Trophoblast cell (in vitro differentiated cells and primary cell): ENCODE results near the gene MIB1.
A peak's percentile ranks its signal among the peaks of the same experiment; 100 is the strongest.

ENCODE experiments used
- DNase-seq, 2 donors: peaks; one replicate each; pipeline ENCODE4 v3.0.0-alpha.2; 2016
- H2AFZ ChIP-seq: 2 replicates; pipeline ENCODE4 v1.6.1; 2013; ENCODE audit warnings: low read length, moderate library complexity, mild to moderate bottlenecking; ENCODE audit not compliant: insufficient read depth, poor library complexity
- H2AK5ac ChIP-seq: 2 replicates; pipeline ENCODE4 v1.6.1; 2013; ENCODE audit warnings: mild to moderate bottlenecking, low read length
- H2BK120ac ChIP-seq: 2 replicates; pipeline ENCODE4 v1.6.1; 2013; ENCODE audit warnings: low read length, mild to moderate bottlenecking, moderate library complexity; ENCODE audit not compliant: insufficient read depth, poor library complexity
- H2BK12ac ChIP-seq: 2 replicates; pipeline ENCODE4 v1.6.1; 2013; ENCODE audit warnings: mild to moderate bottlenecking, low read length, moderate library complexity
- H2BK5ac ChIP-seq: 2 replicates; pipeline ENCODE4 v1.6.1; 2013; ENCODE audit warnings: low read length, low read depth, moderate library complexity, mild to moderate bottlenecking; ENCODE audit not compliant: poor library complexity
- H3K14ac ChIP-seq: 2 replicates; pipeline ENCODE4 v1.6.1; 2013; ENCODE audit warnings: mild to moderate bottlenecking, low read length
- H3K18ac ChIP-seq: 2 replicates; pipeline ENCODE4 v1.6.1; 2013; ENCODE audit warnings: mild to moderate bottlenecking, low read length
- H3K23ac ChIP-seq: 2 replicates; pipeline ENCODE4 v1.6.1; 2013; ENCODE audit warnings: low read length
- H3K27ac ChIP-seq: 2 replicates; pipeline ENCODE4 v1.5.1; 2013; ENCODE audit warnings: low read depth, mild to moderate bottlenecking, inconsistent platforms, low read length, moderate library complexity
- H3K27me3 ChIP-seq: 2 replicates; pipeline ENCODE4 v1.6.1; 2013; ENCODE audit warnings: inconsistent platforms, mild to moderate bottlenecking, low read length, moderate library complexity; ENCODE audit not compliant: insufficient read depth
- H3K36me3 ChIP-seq, 2 experiments: 1 replicate in 1 of 2; 2 replicates in 1 of 2; pipeline ENCODE4 v1.6.1; 2013; ENCODE audit warnings: low read length in 2 of 2, mild to moderate bottlenecking in 2 of 2, moderate library complexity in 1 of 2; ENCODE audit not compliant: insufficient read depth in 2 of 2, control insufficient read depth in 1 of 2
- H3K4ac ChIP-seq: 2 replicates; pipeline ENCODE4 v1.6.1; 2013; ENCODE audit warnings: low read depth, mild to moderate bottlenecking, low read length, moderate library complexity
- H3K4me1 ChIP-seq, 2 experiments: 1 replicate in 1 of 2; 2 replicates in 1 of 2; pipeline ENCODE4 v1.6.1; 2013; ENCODE audit warnings: low read length in 2 of 2, mild to moderate bottlenecking in 2 of 2, moderate library complexity in 1 of 2; ENCODE audit not compliant: insufficient read depth in 2 of 2, control insufficient read depth in 1 of 2
- H3K4me2 ChIP-seq: 2 replicates; pipeline ENCODE4 v1.6.1; 2013; ENCODE audit warnings: inconsistent platforms, mild to moderate bottlenecking, low read length, moderate library complexity
- H3K4me3 ChIP-seq: 2 replicates; pipeline ENCODE4 v1.5.1; 2013; ENCODE audit warnings: mild to moderate bottlenecking, low read depth, low read length, inconsistent platforms
- H3K79me1 ChIP-seq: one replicate; pipeline ENCODE4 v1.6.1; 2013; ENCODE audit warnings: low read length
- H3K79me2 ChIP-seq: 2 replicates; pipeline ENCODE4 v1.6.1; 2013; ENCODE audit warnings: low read length, mild to moderate bottlenecking; ENCODE audit not compliant: control insufficient read depth, insufficient read depth, poor library complexity
- H3K9ac ChIP-seq: 2 replicates; pipeline ENCODE4 v1.6.1; 2013; ENCODE audit warnings: mild to moderate bottlenecking, low read length
- H3K9me3 ChIP-seq: 2 replicates; pipeline ENCODE4 v1.6.1; 2013; ENCODE audit warnings: low read depth, mild to moderate bottlenecking, control low read depth, inconsistent platforms, low read length; ENCODE audit not compliant: insufficient read depth
- H4K12ac ChIP-seq: 2 replicates; pipeline ENCODE4 v1.6.1; 2013; ENCODE audit warnings: low read depth, mild to moderate bottlenecking, low read length, moderate library complexity
- H4K8ac ChIP-seq: 2 replicates; pipeline ENCODE4 v1.6.1; 2013; ENCODE audit warnings: low read depth, mild to moderate bottlenecking, low read length, moderate library complexity
- H4K91ac ChIP-seq: one replicate; pipeline ENCODE4 v1.6.1; 2013; ENCODE audit warnings: low read depth, mild to moderate bottlenecking, low read length, moderate library complexity
- WGBS: extraction: QIAGEN DNeasy Blood & Tissue Kit; methylation state at CpG from one replicate; pipeline ENCODE4 v1.1.7; 2013; ENCODE audit warnings: missing lambda C conversion rate; ENCODE audit not compliant: insufficient read length, insufficient coverage; ENCODE audit errors: extremely low coverage; 5-methylcytosine and 5-hydroxymethylcytosine counted together

Gene MIB1

DNA sequence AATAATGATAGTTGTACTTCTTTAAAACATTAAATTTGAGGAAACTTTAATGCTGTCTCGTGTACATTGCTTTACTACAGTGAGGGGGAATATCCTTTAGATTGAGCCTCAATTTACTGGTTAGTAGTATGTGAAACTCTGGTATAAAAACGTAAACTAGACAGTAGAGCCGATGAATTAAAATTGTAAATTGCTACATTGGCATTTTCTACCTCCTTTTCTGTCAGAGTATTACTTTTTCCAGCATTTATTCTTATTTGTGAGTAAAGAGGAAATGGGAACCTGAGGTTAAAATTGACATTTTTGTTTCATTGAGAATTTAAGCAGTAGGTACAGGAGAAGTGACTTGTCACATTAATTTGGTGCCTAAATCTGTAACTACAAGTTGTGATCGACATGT, 128.2 kb downstream of the MIB1 start:
- DNase-seq: no peak
- no CpG with 5 or more reads among the region's 4 CpGs for WGBS

DNA sequence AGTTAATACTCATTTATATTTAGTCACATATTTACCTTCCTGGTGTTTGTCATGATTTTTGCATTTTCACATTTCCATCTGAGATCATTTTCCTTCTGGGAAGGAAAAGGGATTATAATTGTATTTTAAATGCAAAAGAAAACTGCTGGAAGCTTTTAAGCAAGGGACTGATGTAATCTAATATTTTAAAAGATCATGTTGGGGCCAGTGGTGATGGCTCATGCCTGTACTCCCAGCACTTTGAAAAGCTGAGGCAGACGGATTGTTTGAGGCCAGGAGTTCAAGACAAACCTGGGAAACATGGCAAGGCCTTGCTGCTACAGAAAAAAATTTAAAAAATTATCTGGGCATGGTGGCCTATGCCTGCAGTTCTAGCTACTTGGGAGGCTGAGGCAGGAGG, 149.0 kb downstream of the MIB1 start:
- no peak overlapping the region for H2AFZ ChIP-seq
- H3K79me1 ChIP-seq: no peaks in the 10 kb centered on the region
- no peak overlapping the region for H3K9ac ChIP-seq
- DNase-seq: no peak
- no peak overlapping the region for H3K27ac ChIP-seq
- H3K18ac ChIP-seq: no peak overlapping the region
- H3K14ac ChIP-seq: no peak overlapping the region
- no peak overlapping the region for H2BK12ac ChIP-seq
- H2BK5ac ChIP-seq: no peak overlapping the region
- no CpG with 5 or more reads among the region's 1 CpG for WGBS
- no peak overlapping the region for H3K23ac ChIP-seq
- H2AK5ac ChIP-seq: no peak overlapping the region
- peaks cover 3% of the 10 kb centered on the region for H3K9me3 ChIP-seq
- H3K79me2 ChIP-seq: no peaks in the 10 kb centered on the region
- no peaks in the 10 kb centered on the region for H3K36me3 ChIP-seq
- H3K4me3 ChIP-seq: no peak overlapping the region
- no peaks in the 10 kb centered on the region for H3K27me3 ChIP-seq
- no peak overlapping the region for H4K8ac ChIP-seq
- H3K4me2 ChIP-seq: no peak overlapping the region
- no peak overlapping the region for H4K91ac ChIP-seq
- no peak overlapping the region for H2BK120ac ChIP-seq
- no peak overlapping the region for H3K4ac ChIP-seq
- H3K4me1 ChIP-seq: no peaks in the 10 kb centered on the region
- no peak overlapping the region for H4K12ac ChIP-seq

More for the DNA sequence above, 128.2 kb downstream of the MIB1 start:
- Histone ChIP-seq H3K79me1 (no peaks in the 10 kb centered on the region), H2BK12ac (no peak overlapping the region), H2AFZ (no peak overlapping the region), H4K8ac (no peak overlapping the region), H3K79me2 (no peaks in the 10 kb centered on the region), H2AK5ac (no peak overlapping the region), H3K9ac (no peak overlapping the region), H4K12ac (no peak overlapping the region), H3K9me3 (no peaks in the 10 kb centered on the region), H3K27me3 (no peaks in the 10 kb centered on the region), H3K27ac (no peak overlapping the region), H3K4me2 (no peak overlapping the region), H3K23ac (no peak overlapping the region), H3K14ac (no peak overlapping the region), H3K4ac (no peak overlapping the region), H2BK5ac (no peak overlapping the region), H4K91ac (no peak overlapping the region), H3K18ac (no peak overlapping the region), H3K36me3 (peaks cover 3 to 4% of the 10 kb centered on the region in 2 experiments), H3K4me3 (no peak overlapping the region), H3K4me1 (no peaks in the 10 kb centered on the region), H2BK120ac (no peak overlapping the region)

DNA sequence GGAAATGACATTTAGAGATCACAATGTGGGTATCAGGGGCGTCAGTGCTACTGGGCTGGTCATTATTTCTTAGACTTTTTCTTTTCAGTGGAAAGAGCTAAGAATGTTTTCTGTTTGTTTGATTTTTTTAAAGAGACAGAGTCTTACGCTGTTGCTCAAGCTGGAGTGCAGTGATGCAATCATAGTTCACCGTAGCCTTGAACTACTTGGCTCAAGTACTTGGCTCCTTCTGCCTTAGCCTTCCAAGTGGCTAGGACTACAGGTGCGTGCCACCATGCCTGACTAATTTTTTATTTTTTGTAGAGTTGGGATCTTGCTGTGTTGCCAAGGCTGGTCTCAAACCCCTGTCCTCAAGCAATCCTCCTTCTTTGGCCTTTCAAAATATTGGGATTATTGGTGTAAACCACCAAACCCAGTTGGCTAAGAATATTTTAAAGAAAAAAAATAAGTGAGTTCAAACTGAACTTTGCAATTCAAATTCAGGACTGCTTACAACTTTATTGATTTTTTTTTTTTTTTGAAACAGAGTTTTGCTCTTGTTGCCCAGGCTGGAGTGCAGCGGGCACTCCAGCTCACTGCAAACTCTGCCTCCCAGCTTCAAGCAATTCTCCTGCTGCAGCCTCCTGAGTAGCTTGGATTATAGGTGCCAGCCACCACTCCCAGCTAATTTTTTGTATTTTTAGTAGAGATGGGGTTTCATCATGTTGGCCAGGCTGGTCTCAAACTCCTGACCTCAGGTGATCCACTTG, 154.2 kb downstream of the MIB1 start:
- peak overlapping the region; percentile 53 for H3K4me3 ChIP-seq
- no peak overlapping the region for H3K14ac ChIP-seq
- DNase-seq: peak in 1 of 2 donors; percentile 12
- H3K23ac ChIP-seq: no peak overlapping the region
- H3K27me3 ChIP-seq: no peaks in the 10 kb centered on the region
- H3K9me3 ChIP-seq: no peaks in the 10 kb centered on the region
- H3K36me3 ChIP-seq: no peaks in the 10 kb centered on the region
- H4K8ac ChIP-seq: no peak overlapping the region
- H3K9ac ChIP-seq: no peak overlapping the region
- no peak overlapping the region for H4K12ac ChIP-seq
- H3K4me2 ChIP-seq: no peak overlapping the region
- WGBS: no CpG with 5 or more reads among the region's 5 CpGs
- H2BK120ac ChIP-seq: no peak overlapping the region
- no peak overlapping the region for H2BK5ac ChIP-seq
- H3K79me1 ChIP-seq: no peaks in the 10 kb centered on the region
- no peaks in the 10 kb centered on the region for H3K4me1 ChIP-seq
- no peak overlapping the region for H3K18ac ChIP-seq
- H3K79me2 ChIP-seq: no peaks in the 10 kb centered on the region
- no peak overlapping the region for H4K91ac ChIP-seq
- H2BK12ac ChIP-seq: no peak overlapping the region
- no peak overlapping the region for H3K27ac ChIP-seq
- H2AK5ac ChIP-seq: no peak overlapping the region
- no peak overlapping the region for H3K4ac ChIP-seq
- no peak overlapping the region for H2AFZ ChIP-seq

DNA sequence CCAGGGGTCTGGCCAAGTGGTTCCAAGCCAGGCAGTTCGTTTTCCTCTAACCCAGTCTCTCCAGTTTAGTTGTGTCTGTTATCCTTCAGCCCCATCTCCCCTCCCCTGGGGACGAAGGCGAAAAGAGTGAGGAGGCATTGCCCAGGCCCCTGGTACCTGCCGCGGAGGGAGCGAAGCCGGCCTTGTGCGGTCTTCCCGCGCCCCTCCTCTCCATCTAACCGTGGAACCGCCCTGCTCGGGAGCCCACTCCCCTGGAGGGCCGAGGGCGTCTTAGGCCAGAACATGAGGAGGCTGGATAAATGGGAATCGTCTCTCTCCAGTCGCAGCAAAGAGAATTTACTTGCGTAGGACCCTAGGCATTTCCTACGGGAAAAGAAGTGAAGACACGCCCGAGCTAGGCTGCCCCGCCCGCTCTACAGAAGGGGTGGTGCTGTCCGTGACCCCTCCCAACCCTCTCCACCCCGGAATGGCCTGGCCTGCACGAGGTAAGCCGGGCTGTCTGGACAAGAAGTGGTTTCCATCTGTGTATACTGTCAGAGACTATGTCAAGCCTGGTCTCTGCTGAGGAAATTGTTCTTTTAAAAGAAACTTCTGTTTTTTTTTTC, 156.2 kb downstream of the MIB1 start:
- whole genome bisulfite sequencing: no CpG with 5 or more reads among the region's 27 CpGs
- H2BK5ac ChIP-seq: no peak overlapping the region

More for the DNA sequence above, 156.2 kb downstream of the MIB1 start:
- no peak for DNase-seq
- H3K14ac ChIP-seq: no peak overlapping the region
- H4K91ac ChIP-seq: no peak overlapping the region
- peaks cover 2% of the 10 kb centered on the region for H3K9me3 ChIP-seq
- H3K4me1 ChIP-seq: no peaks in the 10 kb centered on the region
- no peak overlapping the region for H3K23ac ChIP-seq
- H2AFZ ChIP-seq: no peak overlapping the region
- no peak overlapping the region for H2AK5ac ChIP-seq
- H3K79me1 ChIP-seq: no peaks in the 10 kb centered on the region
- H4K8ac ChIP-seq: no peak overlapping the region
- H3K4me3 ChIP-seq: no peak overlapping the region
- H3K4ac ChIP-seq: no peak overlapping the region
- no peak overlapping the region for H3K27ac ChIP-seq
- no peak overlapping the region for H3K18ac ChIP-seq
- no peak overlapping the region for H2BK12ac ChIP-seq
- H3K79me2 ChIP-seq: no peaks in the 10 kb centered on the region
- H2BK120ac ChIP-seq: no peak overlapping the region
- H3K4me2 ChIP-seq: no peak overlapping the region
- no peak overlapping the region for H3K9ac ChIP-seq
- H4K12ac ChIP-seq: no peak overlapping the region
- H3K27me3 ChIP-seq: no peaks in the 10 kb centered on the region
- no peaks in the 10 kb centered on the region for H3K36me3 ChIP-seq
